DMS153 (cell line): ENCODE measurements around the gene HAUS3.
"Not testable (repeated sequence)": the region's sequence is repeated elsewhere in the genome, so short reads cannot be mapped to it uniquely, and the experiment has no call there.

Source experiments
- DNase-seq: peaks from one replicate; lab custom pipeline; 2025; lab: John Stamatoyannopoulos, UW

Gene HAUS3

DNA sequence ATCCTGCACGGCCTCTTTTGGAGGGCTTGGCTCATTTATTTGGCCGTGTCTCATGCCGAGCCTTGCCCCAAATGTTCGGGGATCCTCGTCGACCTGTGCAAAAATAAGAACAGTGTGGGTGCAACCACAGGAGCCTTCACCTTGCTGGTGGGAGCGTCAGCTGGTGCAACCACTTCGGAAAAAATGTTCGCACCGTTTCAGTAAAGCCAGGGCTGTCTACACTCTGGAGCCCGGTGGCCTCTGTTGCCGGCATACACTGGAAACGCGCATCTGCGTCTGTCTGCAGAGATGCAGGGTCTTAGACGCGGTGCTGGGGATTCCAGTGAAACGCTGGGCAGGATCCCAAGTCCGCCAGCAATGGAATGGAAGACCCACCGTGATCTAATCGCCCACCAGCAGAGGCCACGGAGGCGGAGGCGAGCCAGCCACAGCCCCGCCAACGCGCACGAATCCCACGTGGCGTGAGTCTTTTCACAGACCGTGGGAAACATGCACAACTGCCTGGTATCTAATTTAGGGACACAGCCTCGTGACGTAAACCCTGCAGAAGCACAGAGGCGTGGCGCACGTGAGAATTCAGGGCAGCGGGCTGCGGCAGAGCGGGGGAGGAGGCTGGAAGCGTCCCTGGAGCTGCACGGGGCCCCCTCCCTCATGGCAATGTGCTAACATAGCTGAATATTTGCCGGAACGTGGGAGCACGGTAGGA is 33.8 kb upstream of the HAUS3 start:
- DNase-seq = no peak

GRCh38 chr4:2275044-2275397 is 33.1 kb upstream of the HAUS3 start:
- DNase-seq = not testable (repeated sequence)

DNA sequence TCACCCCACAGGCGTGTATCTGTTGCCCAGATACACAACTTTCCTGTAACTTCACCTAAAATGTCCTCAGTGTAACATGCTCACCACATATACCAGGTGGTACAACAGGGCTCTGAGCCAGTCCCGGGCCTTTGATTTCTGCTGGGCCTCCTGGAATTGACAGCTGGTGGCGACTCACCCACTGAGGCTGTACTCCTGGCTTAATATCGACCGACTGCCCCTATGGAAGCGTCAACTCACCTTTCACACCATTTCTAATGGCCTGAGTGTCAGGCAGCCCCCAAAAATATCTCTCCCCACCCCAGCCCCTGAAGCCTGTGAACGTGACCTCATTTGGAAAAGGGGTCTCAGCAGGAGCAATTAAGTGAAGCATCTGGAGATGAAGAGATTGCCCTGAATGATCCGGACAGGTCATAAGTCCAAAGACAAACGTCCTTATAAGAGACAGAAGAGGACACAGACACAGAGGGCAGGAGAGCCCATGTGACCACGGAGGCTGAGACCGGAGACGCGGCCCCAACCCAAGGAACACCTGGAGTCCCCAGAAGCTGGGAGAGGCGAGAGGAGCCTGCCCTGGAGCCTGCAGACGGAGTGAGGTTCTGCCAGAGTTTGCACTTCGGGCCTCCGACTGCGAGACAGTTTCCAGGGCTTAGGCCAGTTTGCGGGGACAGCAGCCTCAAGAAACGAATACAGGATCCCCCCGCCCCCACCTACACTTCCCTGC is 32.6 kb upstream of the HAUS3 start:
- DNase-seq = no peak

GRCh38 chr4:2273657-2274319 is 31.9 kb upstream of the HAUS3 start:
- no peak for DNase-seq

DNA sequence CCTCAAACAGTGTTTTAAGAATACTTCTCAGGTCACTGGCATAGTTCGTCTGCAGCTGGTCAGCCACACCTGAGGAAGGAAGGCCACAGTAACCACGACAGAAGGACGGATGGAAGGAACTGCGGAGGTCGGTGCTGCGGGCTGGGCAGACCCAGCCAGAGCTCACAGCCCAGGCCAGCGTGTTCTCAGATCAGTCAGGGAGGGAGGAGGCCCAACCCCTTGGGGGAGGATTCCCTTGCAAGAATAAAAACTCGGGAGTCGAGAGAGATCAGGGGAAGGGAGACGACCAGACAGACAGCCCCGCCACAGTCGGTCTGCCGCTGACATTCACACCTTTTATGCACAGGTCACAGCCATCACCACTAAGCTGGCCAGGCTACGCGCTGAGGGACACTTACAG is 31.3 kb upstream of the HAUS3 start:
- DNase-seq = no peak

DNA sequence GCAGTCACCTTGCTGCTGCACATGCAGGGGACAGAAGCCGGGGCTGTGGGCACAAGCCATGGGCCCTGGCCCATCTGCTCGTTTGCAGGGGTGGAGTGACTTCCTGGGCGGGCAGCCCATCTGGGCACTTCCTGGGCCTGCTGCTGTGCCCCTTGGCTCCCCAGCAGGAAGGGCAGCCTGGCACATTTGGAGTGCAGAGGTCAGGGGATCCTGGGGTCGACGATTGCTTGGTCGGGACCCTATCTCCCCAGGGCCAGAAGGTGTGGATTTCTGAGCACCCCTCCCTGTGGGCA is 30.9 kb upstream of the HAUS3 start:
- no peak for DNase-seq

DNA sequence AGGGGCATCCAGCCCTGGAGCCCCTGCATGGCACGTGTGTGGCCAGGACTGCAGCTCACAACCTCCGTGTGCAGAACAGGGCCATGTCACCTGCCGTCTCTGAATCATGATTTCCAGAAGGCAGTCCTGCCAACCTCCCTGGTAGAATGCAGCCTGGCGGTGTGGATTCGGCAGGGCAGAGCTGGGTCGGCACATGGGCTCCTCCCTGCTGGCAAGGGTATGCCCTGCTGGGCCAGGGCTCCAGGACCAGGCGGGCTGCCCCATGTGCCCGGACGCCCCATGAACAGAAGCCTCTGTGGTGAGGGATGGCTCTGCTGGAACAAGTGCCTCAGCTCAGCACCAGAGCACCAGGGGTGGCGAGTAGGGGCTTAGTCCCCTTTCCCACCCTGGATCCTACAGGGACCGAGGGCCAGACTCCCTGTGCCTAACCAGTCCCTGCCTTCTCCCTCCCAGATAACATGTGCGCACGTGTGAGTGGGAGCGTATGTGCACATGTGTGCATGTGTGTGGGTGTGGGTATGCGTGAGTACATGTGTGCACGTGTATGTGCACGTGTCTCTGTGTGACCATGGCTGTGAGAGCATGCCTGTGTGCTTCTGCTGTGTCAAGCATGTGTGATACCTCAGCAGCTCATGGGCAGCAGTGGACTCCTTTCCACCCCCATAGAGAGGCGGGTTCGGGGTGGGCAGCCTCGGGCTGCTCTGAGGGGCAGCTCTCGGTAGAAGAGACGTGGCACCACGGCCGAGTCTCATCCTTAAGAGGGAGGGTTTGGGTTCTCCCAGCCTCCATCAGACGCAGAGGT is 30.3 kb upstream of the HAUS3 start:
- DNase-seq = no peak

DNA sequence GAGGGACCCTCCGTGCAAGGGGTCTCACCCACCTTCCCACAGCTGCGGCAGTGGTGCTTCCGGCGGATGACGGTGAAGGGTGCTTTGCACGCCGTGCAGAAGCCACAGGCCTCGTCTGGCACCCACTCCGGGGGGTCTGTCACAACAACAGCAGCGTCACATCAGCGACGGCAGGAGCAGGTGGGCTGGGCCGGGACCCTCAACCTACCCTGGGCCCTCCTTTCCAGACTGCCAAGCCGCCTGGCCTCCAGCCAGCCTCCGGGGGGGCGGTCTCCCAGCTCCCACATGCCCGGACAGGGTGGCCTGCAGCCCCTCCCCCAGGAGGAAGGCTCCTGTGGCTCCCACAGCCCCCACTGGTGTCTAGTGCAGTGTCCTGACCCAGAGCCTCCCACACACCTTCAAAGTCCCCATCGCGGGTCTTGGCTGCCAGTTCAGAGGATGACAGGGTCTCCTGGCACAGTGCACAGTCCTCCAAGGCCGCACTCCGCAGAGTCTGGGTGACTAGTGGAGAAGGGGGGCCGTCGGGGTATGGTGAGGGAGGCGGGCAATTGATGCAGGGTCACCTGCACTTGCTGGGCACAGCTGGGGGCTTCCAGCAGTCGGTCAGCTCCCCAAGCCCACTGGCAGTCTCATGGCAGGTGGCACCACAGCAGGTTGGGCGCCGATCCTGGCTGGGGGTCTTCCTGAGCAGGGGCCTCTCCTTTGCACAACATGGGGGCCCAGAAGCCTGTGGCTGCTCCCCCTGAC is 29.5 kb upstream of the HAUS3 start:
- no peak for DNase-seq

GRCh38 chr4:2270341-2271165 is 28.6 kb upstream of the HAUS3 start:
- no peak for DNase-seq

GRCh38 chr4:2269618-2270163 is 27.8 kb upstream of the HAUS3 start:
- DNase-seq = no peak

- no peak for DNase-seq
These were observed 27.2 kb upstream of the HAUS3 start for GRCh38 chr4:2269206-2269531.

GRCh38 chr4:2268357-2269205 is 26.7 kb upstream of the HAUS3 start:
- no peak for DNase-seq

- DNase-seq = no peak
These were observed 25.9 kb upstream of the HAUS3 start for GRCh38 chr4:2267841-2268240.

DNA sequence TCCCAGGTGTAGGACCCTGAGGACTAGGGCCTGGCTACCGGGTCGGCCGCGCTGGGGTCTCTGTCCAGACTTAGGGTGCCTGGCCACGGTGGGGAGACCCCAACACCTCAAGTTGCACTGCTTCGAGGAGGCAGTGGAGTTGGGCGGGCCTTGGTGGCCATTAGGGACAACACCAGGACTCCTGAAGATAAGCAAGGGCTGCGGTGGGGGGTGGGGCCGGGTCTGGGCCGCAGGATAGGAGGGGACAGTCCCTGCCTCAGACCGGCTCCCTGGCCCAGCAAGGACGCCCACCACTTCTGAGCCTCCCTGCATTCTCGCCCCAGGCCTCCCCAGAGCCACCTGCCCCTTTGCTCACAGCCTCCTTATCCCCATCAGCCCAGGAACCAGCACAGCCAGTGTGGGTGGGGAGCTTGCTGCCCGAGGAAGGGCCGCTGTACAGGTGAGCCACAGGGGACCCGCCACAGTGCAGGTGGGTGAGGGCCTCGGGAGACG is 25.4 kb upstream of the HAUS3 start:
- DNase-seq = no peak

DNA sequence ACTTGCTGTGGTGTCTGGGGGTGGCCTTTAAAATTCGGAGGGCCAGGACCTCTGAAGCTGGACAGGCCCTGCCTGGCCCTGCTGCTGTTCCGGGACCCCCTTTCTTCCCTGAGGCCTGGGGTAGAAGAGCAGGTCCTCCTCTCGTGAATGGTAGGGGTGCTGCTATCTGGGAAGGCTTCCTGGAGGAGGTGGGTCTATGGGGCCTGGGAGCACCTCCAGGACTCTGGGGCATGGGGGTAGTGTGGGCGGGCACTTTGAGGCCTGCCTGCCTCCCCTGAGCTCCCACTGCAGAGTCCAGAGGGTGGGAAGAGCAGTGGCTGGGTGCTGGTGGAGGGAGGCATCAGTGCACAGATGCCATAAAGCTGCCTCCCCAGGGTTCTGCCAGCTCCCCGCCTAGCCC is 24.9 kb upstream of the HAUS3 start:
- no peak for DNase-seq

DNA sequence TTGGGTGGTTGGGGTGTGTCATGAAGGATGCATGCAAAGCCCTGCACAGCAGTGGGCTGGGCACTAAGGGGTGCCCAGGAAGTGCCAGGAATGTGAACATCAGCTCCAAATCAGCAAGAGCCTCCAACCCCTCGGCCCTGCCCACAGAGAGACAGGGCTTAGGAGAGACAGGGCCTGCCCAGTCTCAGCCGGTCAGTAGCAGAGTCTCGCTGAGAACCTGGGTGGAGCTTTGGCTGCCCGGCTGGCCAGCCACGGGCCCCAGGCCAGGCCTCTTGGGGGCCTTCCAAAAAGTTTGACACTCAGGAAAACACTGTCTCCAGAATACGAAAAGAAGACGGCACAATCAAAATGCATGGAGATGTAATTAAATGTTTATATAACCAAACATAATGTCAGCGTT is 24.3 kb upstream of the HAUS3 start:
- no peak for DNase-seq

DNA sequence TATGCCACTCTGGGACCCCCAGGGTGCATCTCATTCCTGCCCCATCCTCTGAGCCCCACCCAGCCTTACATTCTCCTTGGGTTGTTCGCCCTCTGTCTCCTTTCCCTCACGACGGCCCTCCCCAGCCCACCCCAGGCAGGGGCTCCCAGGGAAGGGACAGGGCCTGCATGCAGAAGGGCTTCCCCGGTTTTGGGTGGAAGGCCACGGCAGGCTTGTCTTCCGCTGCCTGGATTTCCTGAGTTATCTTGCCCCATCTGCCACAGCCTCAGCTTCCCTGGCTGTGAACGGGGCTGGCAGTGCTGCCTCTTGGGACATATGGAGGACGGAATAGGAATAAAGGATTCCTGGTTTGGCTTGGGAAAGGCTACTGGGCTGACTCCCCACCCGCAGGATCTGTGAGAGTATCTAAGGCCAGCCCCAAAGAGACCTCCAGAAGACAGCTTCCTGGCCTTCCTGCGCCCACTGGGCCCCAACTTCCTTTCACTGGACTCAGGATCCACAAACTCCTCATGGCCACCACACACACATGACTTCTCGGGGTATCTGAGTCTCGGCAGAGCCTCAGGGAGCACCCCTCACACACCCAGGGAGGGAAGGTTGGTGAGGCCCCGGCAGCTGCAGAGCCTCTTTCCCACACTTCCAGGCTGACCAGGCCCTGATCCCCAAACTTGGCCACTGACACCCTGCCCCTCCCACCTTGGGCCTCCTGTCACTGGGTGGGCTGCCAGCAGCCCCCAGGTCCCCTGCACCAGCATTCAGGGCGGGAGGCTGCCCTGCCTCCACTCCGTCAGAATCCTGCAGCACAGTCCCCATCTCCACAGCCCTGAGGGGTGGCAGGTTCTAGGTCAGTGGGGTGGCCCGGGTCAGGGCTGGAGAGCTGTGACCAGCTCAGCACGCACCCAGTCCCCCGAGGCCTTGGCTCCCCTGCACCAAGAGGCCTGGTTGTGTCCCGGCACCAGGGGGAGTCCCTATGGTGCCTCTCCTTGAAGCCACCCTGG is 23.5 kb upstream of the HAUS3 start:
- no peak for DNase-seq

- no peak for DNase-seq
These were observed 22.6 kb upstream of the HAUS3 start for GRCh38 chr4:2264481-2265041.
